DMS79 (cell line): ENCODE data around the gene LIF.
"Not testable (repeated sequence)": the region's sequence is repeated elsewhere in the genome, so short reads cannot be mapped to it uniquely, and the experiment has no call there.

Experiments
- DNase-seq: peaks from one replicate; lab custom pipeline; 2025; lab: John Stamatoyannopoulos, UW

The LIF gene

GRCh38 chr22:30241576-30242371 is 4.8 kb downstream of the LIF start:
- no peak for DNase-seq

- no peak for DNase-seq
Measured at GRCh38 chr22:30240541-30241417, 5.8 kb downstream of the LIF start.

- no peak for DNase-seq
Measured at GRCh38 chr22:30239488-30240405, 6.8 kb downstream of the LIF start.

- DNase-seq: no peak
Measured at GRCh38 chr22:30238661-30239487, 7.7 kb downstream of the LIF start.

GRCh38 chr22:30238136-30238535 is 8.4 kb downstream of the LIF start:
- DNase-seq: no peak

GRCh38 chr22:30236875-30237274 is 9.7 kb downstream of the LIF start:
- DNase-seq: no peak

- DNase-seq: no peak
Measured at GRCh38 chr22:30235687-30236170, 10.8 kb downstream of the LIF start.

GRCh38 chr22:30234786-30235470 is 11.6 kb downstream of the LIF start:
- no peak for DNase-seq

GRCh38 chr22:30234325-30234724 is 12.2 kb downstream of the LIF start:
- DNase-seq: not testable (repeated sequence)

- no peak for DNase-seq
Measured at GRCh38 chr22:30233582-30233981, 13.0 kb downstream of the LIF start.

GRCh38 chr22:30232716-30233218 is 13.8 kb downstream of the LIF start:
- DNase-seq: no peak

- no peak for DNase-seq
Measured at GRCh38 chr22:30230787-30231461, 15.6 kb downstream of the LIF start.

- DNase-seq: no peak
Measured at GRCh38 chr22:30230330-30230729, 16.2 kb downstream of the LIF start.

GRCh38 chr22:30228509-30229359 is 17.8 kb downstream of the LIF start:
- no peak for DNase-seq

- no peak for DNase-seq
Measured at GRCh38 chr22:30227438-30228228, 18.9 kb downstream of the LIF start.

- DNase-seq: no peak
Measured at GRCh38 chr22:30226192-30226832, 20.2 kb downstream of the LIF start.

- DNase-seq: no peak
Measured at GRCh38 chr22:30225220-30225927, 21.2 kb downstream of the LIF start.
